OCI-LY7 (cell line): ENCODE results near the gene RBP5. TPM values are rescaled to one million over a fixed set of nuclear protein-coding genes. Genes with fewer than 3 reads are reported as not detected.
A peak's percentile ranks its signal among the peaks of the same experiment; 100 is the strongest.

ENCODE experiments used
- BruUV-seq: library from RNA; stranded (reverse); fragments of 400-500 nt; replicated peaks from 2 replicates; lab custom pipeline; 2021; lab: Mats Ljungman, UMichigan
- CTCF ChIA-PET: fragments of 300-600 bp; sonication (Branson Sonifier 250); formaldehyde crosslinking; loops from one replicate; lab custom pipeline; 2022; ENCODE audit warnings: antibody characterized with exemption; ENCODE audit not compliant: unreplicated experiment; lab: Charles Lee
- POLR2A ChIA-PET: fragments of 300-600 bp; sonication (Branson Sonifier 250); formaldehyde crosslinking; loops from one replicate; lab custom pipeline; 2022; ENCODE audit warnings: antibody characterized with exemption; lab: Charles Lee
- DNase-seq: peaks from one replicate; pipeline ENCODE4 v3.0.0-alpha.2; 2015; ENCODE audit warnings: low spot score
- H2AFZ ChIP-seq: fragments of 200-600 bp; sonication (generic), shearing (Covaris generic); 2 replicates; pipeline ENCODE4 v1.6.1; 2014; ENCODE audit warnings: mild to moderate bottlenecking, antibody characterized with exemption, low read length, moderate library complexity
- H3K27ac ChIP-seq: fragments of 200-600 bp; sonication (generic); 2 replicates; pipeline ENCODE4 v1.5.1; 2014; ENCODE audit warnings: mixed run types, low read depth, mild to moderate bottlenecking, moderate library complexity, low read length, inconsistent platforms; ENCODE audit not compliant: poor library complexity, severe bottlenecking
- H3K36me3 ChIP-seq: fragments of 200-600 bp; sonication (generic); 2 replicates; pipeline ENCODE4 v1.6.1; 2014; ENCODE audit warnings: mild to moderate bottlenecking, antibody characterized with exemption, low read length, moderate library complexity, mixed read lengths; ENCODE audit not compliant: insufficient read depth
- H3K4me1 ChIP-seq: fragments of 200-600 bp; sonication (generic); 2 replicates; pipeline ENCODE4 v1.5.1; 2014; ENCODE audit warnings: mild to moderate bottlenecking, low read length; ENCODE audit not compliant: insufficient read depth, poor library complexity, severe bottlenecking
- H3K4me2 ChIP-seq: fragments of 200-600 bp; sonication (generic); 2 replicates; pipeline ENCODE4 v1.6.1; 2014; ENCODE audit warnings: mild to moderate bottlenecking, low read length
- H3K4me3 ChIP-seq: fragments of 200-600 bp; sonication (generic); 2 replicates; pipeline ENCODE4 v1.5.1; 2014; ENCODE audit warnings: mild to moderate bottlenecking, low read depth, low read length; ENCODE audit not compliant: poor library complexity, severe bottlenecking
- H3K79me2 ChIP-seq: fragments of 200-600 bp; sonication (generic); 2 replicates; pipeline ENCODE4 v1.6.1; 2016; ENCODE audit warnings: low read depth, mild to moderate bottlenecking, low read length, moderate library complexity, mixed read lengths; ENCODE audit not compliant: insufficient read depth
- H3K9me2 ChIP-seq: fragments of 200-600 bp; sonication (generic); 2 replicates; pipeline ENCODE4 v1.6.1; 2016; ENCODE audit warnings: mild to moderate bottlenecking, low read length, mixed read lengths; ENCODE audit not compliant: insufficient read depth
- H3K9me3 ChIP-seq: fragments of 200-600 bp; sonication (generic); 2 replicates; pipeline ENCODE4 v1.6.1; 2014; ENCODE audit warnings: mild to moderate bottlenecking, mixed run types, low read length, mixed read lengths
- H4K20me1 ChIP-seq: fragments of 200-600 bp; sonication (generic); 2 replicates; pipeline ENCODE4 v1.6.1; 2014; ENCODE audit warnings: mild to moderate bottlenecking, antibody characterized with exemption, low read length, moderate library complexity, mixed read lengths; ENCODE audit not compliant: insufficient read depth
- CTCF ChIP-seq: fragments of 200-600 bp; sonication (generic); conservative IDR thresholded peaks from 2 replicates; pipeline ENCODE4 v1.5.1; 2014; ENCODE audit warnings: mild to moderate bottlenecking, antibody characterized with exemption, low read length, moderate library complexity, mixed read lengths
- EZH2phosphoT487 ChIP-seq: fragments of 200-600 bp; sonication (generic); IDR thresholded peaks from 2 replicates; pipeline ENCODE4 v1.6.1; 2018; ENCODE audit warnings: low read depth, borderline replicate concordance, mild to moderate bottlenecking, mixed run types, antibody characterized with exemption, low read length, moderate library complexity, mixed read lengths
- intact Hi-C: fragments of 100-400 bp; cut with micrococcal nuclease; formaldehyde crosslinking; loops from one replicate; pipeline ENCODE4 v1.10.0; 2022; ENCODE audit not compliant: unreplicated experiment
- total RNA-seq, 2 experiments: library from RNA; depleted of rRNA in 1 of 2; stranded (reverse); fragments of >200 nt in 1 of 2; shearing (Covaris generic) in 1 of 2; gene quantifications; 2 replicates each; pipeline ENCODE4 v1.2.3, GENCODE V29; 2014 to 2022

Gene RBP5
- total RNA-seq, 2 experiments from 2014 or later = 0.70 TPM; not detected in 1

GRCh38 chr12:7108796-7109571 is 19.7 kb downstream of the RBP5 start, which contains the start of gene C1RL:
C1RL (minus strand) TSS chr12:7109214; CDS start chr12:7109180, 34 bp downstream.
- H2AFZ ChIP-seq = peak within 1 kb of the TSS; percentile 84
- intact Hi-C loops = loop anchor here (2.0 to 5.0 kb wide), 4 partner anchors 92 to 237 kb away; partner anchors contain the start of genes C12orf57, LPCAT3 and SPSB2
- H3K36me3 ChIP-seq = no peaks in the 10 kb centered on the region
- no peaks in the 10 kb centered on the region for H3K9me2 ChIP-seq
- BruUV-seq = no TSS peak
- H3K4me3 ChIP-seq = peak within 1 kb of the TSS; percentile 65
- ChIA-PET POLR2A (interaction anchor here (0.6 to 3.1 kb wide), 5 partner anchors 12 to 258 kb away, joined by 4 to 18 read pairs (median 4); partner anchors contain the start of genes C12orf57, CDCA3, RNU7-1 and USP5), CTCF (interaction anchor here (0.6 kb wide), 1 partner anchor 129 kb away, joined by 3 read pairs; no protein-coding TSS in a partner anchor)
- peak within 1 kb of the TSS; percentile 71 for H3K4me2 ChIP-seq
- H3K27ac ChIP-seq = no peak within 1 kb of the TSS
- DNase-seq = peak; percentile 72
- no peaks in the 10 kb centered on the region for H4K20me1 ChIP-seq
- TF ChIP-seq EZH2phosphoT487 (no peak), CTCF (peak; percentile 91)
- H3K9me3 ChIP-seq = peaks cover 16% of the 10 kb centered on the region
- H3K4me1 ChIP-seq = peaks cover 10% of the 10 kb centered on the region
- H3K79me2 ChIP-seq = no peaks in the 10 kb centered on the region

GRCh38 chr12:7108003-7108795 is 20.5 kb downstream of the RBP5 start:
- H2AFZ ChIP-seq = peak overlapping the region; percentile 79
- BruUV-seq = no TSS peak

More at GRCh38 chr12:7108003-7108795, 20.5 kb downstream of the RBP5 start:
- peak; percentile 75 for DNase-seq
- Histone ChIP-seq H3K4me3 (peak overlapping the region; percentile 65), H3K9me2 (no peaks in the 10 kb centered on the region), H3K9me3 (peaks cover 16% of the 10 kb centered on the region), H3K4me2 (peak overlapping the region; percentile 66), H3K36me3 (no peaks in the 10 kb centered on the region), H4K20me1 (no peaks in the 10 kb centered on the region), H3K4me1 (peaks cover 10% of the 10 kb centered on the region), H3K27ac (no peak overlapping the region), H3K79me2 (no peaks in the 10 kb centered on the region)
- TF ChIP-seq EZH2phosphoT487 (no peak), CTCF (no peak)
- intact Hi-C loops = loop anchor here (2.0 to 5.0 kb wide), 4 partner anchors 91 to 236 kb away; partner anchors contain the start of genes C12orf57, LPCAT3 and SPSB2
- ChIA-PET CTCF (interaction anchor here (0.6 kb wide), 2 partner anchors 128 to 906 kb away, joined by 3 to 6 read pairs; no protein-coding TSS in a partner anchor), POLR2A (interaction anchor here (0.6 to 3.1 kb wide), 6 partner anchors 12 to 1690 kb away, joined by 3 to 18 read pairs (median 3); partner anchors contain the start of genes C12orf57, CDCA3, RNU7-1 and USP5)
